Brain microvascular endothelial cell (primary cell): ENCODE measurements around the gene SLC38A10.

Source experiments
- DNase-seq: peaks from one replicate; pipeline ENCODE4 v3.0.0-alpha.2; 2020
- H3K27ac ChIP-seq: fragments of 250-450 bp; sonication (Bioruptor Pico); 2 replicates; pipeline ENCODE4 v1.5.1; 2020; ENCODE audit warnings: mild to moderate bottlenecking, moderate library complexity
- H3K27me3 ChIP-seq: fragments of 250-450 bp; sonication (Bioruptor Pico); replicated peaks from 2 replicates; pipeline ENCODE4 v1.5.1; 2020; ENCODE audit warnings: mild to moderate bottlenecking
- H3K36me3 ChIP-seq: fragments of 250-450 bp; sonication (Bioruptor Pico); replicated peaks from 2 replicates; pipeline ENCODE4 v1.5.1; 2020; ENCODE audit warnings: mild to moderate bottlenecking
- H3K4me3 ChIP-seq: 2 replicates; pipeline ENCODE4 v1.5.1; 2011; ENCODE audit warnings: low read depth, mild to moderate bottlenecking, control low read depth, low read length, moderate library complexity
- CTCF ChIP-seq: IDR thresholded peaks from 2 replicates; pipeline ENCODE4 v1.5.1; 2011; ENCODE audit warnings: low read depth, mild to moderate bottlenecking, moderate library complexity, low read length, control low read depth, inconsistent platforms; ENCODE audit errors: missing control alignments
- in situ Hi-C: cut with HindIII; loops from 2 replicates; pipeline ENCODE4 v1.10.0; 2017; ENCODE audit warnings: low sequenced_read_pairs, low pct_ligation_motif_present

Gene SLC38A10

GRCh38 chr17:81332914-81333528, 37.9 kb upstream of the SLC38A10 start:
- in situ Hi-C loops = no loop called here
- no peak for TF ChIP-seq CTCF
- no peak for DNase-seq
- Histone ChIP-seq H3K27me3 (peaks cover 11% of the 10 kb centered on the region), H3K27ac (no peak overlapping the region), H3K36me3 (no peaks in the 10 kb centered on the region), H3K4me3 (no peak overlapping the region)

GRCh38 chr17:81332118-81332834, 37.2 kb upstream of the SLC38A10 start:
- Histone ChIP-seq H3K27me3 (peaks cover 11% of the 10 kb centered on the region), H3K36me3 (no peaks in the 10 kb centered on the region), H3K27ac (no peak overlapping the region), H3K4me3 (no peak overlapping the region)
- no peak for TF ChIP-seq CTCF
- no peak for DNase-seq
- in situ Hi-C loops = no loop called here

GRCh38 chr17:81331527-81332043, 36.5 kb upstream of the SLC38A10 start:
- Histone ChIP-seq H3K27me3 (peaks cover 11% of the 10 kb centered on the region), H3K4me3 (no peak overlapping the region), H3K27ac (no peak overlapping the region), H3K36me3 (no peaks in the 10 kb centered on the region)
- in situ Hi-C loops = no loop called here
- DNase-seq = no peak
- no peak for TF ChIP-seq CTCF

- H3K27me3 ChIP-seq = peaks cover 11% of the 10 kb centered on the region
- in situ Hi-C loops = no loop called here
- no peak for TF ChIP-seq CTCF
- no peak overlapping the region for H3K27ac ChIP-seq
- H3K36me3 ChIP-seq = no peaks in the 10 kb centered on the region
- DNase-seq = no peak
- no peak overlapping the region for H3K4me3 ChIP-seq
Measured at GRCh38 chr17:81330884-81331245, 35.8 kb upstream of the SLC38A10 start.

GRCh38 chr17:81329927-81330883, 35.1 kb upstream of the SLC38A10 start:
- in situ Hi-C loops = no loop called here
- H3K4me3 ChIP-seq = no peak overlapping the region
- TF ChIP-seq CTCF = peak; percentile 21
- no peaks in the 10 kb centered on the region for H3K36me3 ChIP-seq
- no peak overlapping the region for H3K27ac ChIP-seq
- DNase-seq = no peak
- peaks cover 11% of the 10 kb centered on the region for H3K27me3 ChIP-seq
